DND-41 (cell line): ENCODE results near the gene ZC3H7A.

ENCODE experiments used
- ATAC-seq: fragments of 200-7000 bp; cut with Tn5 transposase; 3 replicates; pipeline ENCODE4 v1.9.1; 2021; ENCODE audit warnings: low read depth; ENCODE audit not compliant: insufficient read depth
- DNase-seq: peaks from one replicate; pipeline ENCODE4 v3.0.0-alpha.2; 2020
- H2AFZ ChIP-seq: 2 replicates; pipeline ENCODE4 v1.6.0; 2012; ENCODE audit warnings: low read depth, low read length
- H3K27ac ChIP-seq: 2 replicates; pipeline ENCODE4 v1.5.1; 2012; ENCODE audit warnings: low read length, inconsistent platforms
- H3K27me3 ChIP-seq: fragments of 200-600 bp; sonication (generic); 2 replicates; pipeline ENCODE4 v1.6.0; 2012; ENCODE audit warnings: low read length, mild to moderate bottlenecking, inconsistent platforms; ENCODE audit not compliant: insufficient read depth, poor library complexity
- H3K36me3 ChIP-seq: 2 replicates; pipeline ENCODE4 v1.5.1; 2012; ENCODE audit warnings: low read length, inconsistent platforms; ENCODE audit not compliant: insufficient read depth
- H3K4me1 ChIP-seq: 2 replicates; pipeline ENCODE4 v1.5.1; 2012; ENCODE audit warnings: mild to moderate bottlenecking, low read length; ENCODE audit not compliant: insufficient read depth
- H3K4me2 ChIP-seq: 2 replicates; pipeline ENCODE4 v1.6.0; 2012; ENCODE audit warnings: mild to moderate bottlenecking, moderate library complexity, low read length, inconsistent platforms; ENCODE audit not compliant: insufficient read depth
- H3K4me3 ChIP-seq, 2 experiments: fragments of 200-600 bp in 1 of 2; shearing (Covaris generic) in 1 of 2; 2 replicates each; pipeline ENCODE4 v1.5.1; 2012 to 2016; ENCODE audit warnings: inconsistent platforms in 2 of 2, low read length in 2 of 2, mild to moderate bottlenecking in 2 of 2, low read depth in 1 of 2, moderate library complexity in 1 of 2
- H3K79me2 ChIP-seq: 2 replicates; pipeline ENCODE4 v1.6.0; 2012; ENCODE audit warnings: low read length, inconsistent platforms; ENCODE audit not compliant: insufficient read depth
- H3K9ac ChIP-seq: 2 replicates; pipeline ENCODE4 v1.6.0; 2012; ENCODE audit warnings: low read depth, mild to moderate bottlenecking, inconsistent platforms, low read length, moderate library complexity
- H3K9me3 ChIP-seq: 2 replicates; pipeline ENCODE4 v1.5.1; 2012; ENCODE audit warnings: low read length, moderate library complexity, mild to moderate bottlenecking, inconsistent platforms; ENCODE audit not compliant: insufficient read depth, severe bottlenecking
- H4K20me1 ChIP-seq: 2 replicates; pipeline ENCODE4 v1.6.0; 2012; ENCODE audit warnings: low read length; ENCODE audit not compliant: insufficient read depth
- EZH2 ChIP-seq: IDR thresholded peaks from 3 replicates; pipeline ENCODE4 v1.6.1; 2012; ENCODE audit warnings: borderline replicate concordance, low read depth, mild to moderate bottlenecking, moderate library complexity, low read length, inconsistent platforms; ENCODE audit not compliant: severe bottlenecking
- TF ChIP-seq, protein P1 (sequence below): IDR thresholded peaks from 2 replicates; pipeline ENCODE4 v1.5.1; 2012; ENCODE audit warnings: borderline replicate concordance, low read length, moderate library complexity, mild to moderate bottlenecking; ENCODE audit not compliant: poor library complexity, severe bottlenecking; ENCODE audit errors: extremely low read depth

Gene ZC3H7A

DNA sequence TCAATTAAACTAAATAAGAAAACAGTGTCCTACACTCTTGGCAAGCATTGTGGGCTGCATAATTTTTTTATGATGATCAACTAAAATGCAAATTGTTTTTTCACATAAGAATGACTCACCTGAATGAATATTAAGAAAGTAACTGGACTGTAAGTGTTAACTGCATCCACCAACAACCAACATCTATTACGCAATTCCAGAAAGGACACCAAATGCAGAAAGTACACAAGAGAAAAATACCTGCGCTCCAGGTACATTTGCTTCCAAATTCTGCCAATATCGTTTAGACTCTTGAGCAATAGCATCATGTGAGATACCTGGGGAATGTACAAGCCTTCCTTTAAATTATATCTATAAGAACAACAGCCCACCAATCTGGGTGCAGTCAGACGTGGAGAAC is 34.6 kb downstream of the ZC3H7A start:
- ATAC-seq = no peak
- Histone ChIP-seq H3K4me3 (no peak overlapping the region), H3K9ac (no peak overlapping the region), H3K36me3 (peaks cover 94% of the 10 kb centered on the region), H3K27ac (no peak overlapping the region), H3K9me3 (no peaks in the 10 kb centered on the region), H3K27me3 (no peaks in the 10 kb centered on the region), H3K4me2 (no peak overlapping the region), H4K20me1 (no peaks in the 10 kb centered on the region), H3K4me1 (no peaks in the 10 kb centered on the region), H2AFZ (no peak overlapping the region), H3K79me2 (no peaks in the 10 kb centered on the region)
- no peak for DNase-seq
- TF ChIP-seq, protein P1, sequence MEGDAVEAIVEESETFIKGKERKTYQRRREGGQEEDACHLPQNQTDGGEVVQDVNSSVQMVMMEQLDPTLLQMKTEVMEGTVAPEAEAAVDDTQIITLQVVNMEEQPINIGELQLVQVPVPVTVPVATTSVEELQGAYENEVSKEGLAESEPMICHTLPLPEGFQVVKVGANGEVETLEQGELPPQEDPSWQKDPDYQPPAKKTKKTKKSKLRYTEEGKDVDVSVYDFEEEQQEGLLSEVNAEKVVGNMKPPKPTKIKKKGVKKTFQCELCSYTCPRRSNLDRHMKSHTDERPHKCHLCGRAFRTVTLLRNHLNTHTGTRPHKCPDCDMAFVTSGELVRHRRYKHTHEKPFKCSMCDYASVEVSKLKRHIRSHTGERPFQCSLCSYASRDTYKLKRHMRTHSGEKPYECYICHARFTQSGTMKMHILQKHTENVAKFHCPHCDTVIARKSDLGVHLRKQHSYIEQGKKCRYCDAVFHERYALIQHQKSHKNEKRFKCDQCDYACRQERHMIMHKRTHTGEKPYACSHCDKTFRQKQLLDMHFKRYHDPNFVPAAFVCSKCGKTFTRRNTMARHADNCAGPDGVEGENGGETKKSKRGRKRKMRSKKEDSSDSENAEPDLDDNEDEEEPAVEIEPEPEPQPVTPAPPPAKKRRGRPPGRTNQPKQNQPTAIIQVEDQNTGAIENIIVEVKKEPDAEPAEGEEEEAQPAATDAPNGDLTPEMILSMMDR = no peak
- no peak for TF ChIP-seq EZH2

DNA sequence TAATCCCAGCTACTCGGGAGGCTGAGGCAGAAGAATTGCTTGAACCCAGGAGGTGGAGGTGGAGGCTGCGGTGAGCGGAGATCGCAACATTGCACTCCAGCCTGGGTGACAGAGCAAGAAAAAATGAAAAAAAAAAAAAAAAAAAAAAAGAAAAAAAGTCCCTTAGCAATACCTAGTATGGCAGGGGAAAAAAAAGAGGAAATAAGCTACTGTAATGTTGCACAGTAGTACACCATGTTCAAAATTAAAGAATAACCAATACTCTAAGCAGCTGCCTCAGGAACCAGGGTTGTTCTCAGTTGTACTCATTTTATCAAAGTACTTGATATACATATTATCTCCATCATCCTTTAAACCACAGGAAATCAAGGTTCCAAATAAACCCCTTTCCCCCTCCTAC is 37.1 kb downstream of the ZC3H7A start:
- Histone ChIP-seq H4K20me1 (no peaks in the 10 kb centered on the region), H3K27me3 (no peaks in the 10 kb centered on the region), H3K4me2 (no peak overlapping the region), H3K9me3 (no peaks in the 10 kb centered on the region), H3K27ac (no peak overlapping the region), H3K4me3 (no peak overlapping the region), H3K79me2 (no peaks in the 10 kb centered on the region), H2AFZ (no peak overlapping the region), H3K4me1 (no peaks in the 10 kb centered on the region), H3K9ac (no peak overlapping the region), H3K36me3 (peaks cover 93% of the 10 kb centered on the region)
- TF ChIP-seq EZH2 = no peak
- TF ChIP-seq, protein P1 = no peak
- DNase-seq = no peak
- ATAC-seq = no peak

DNA sequence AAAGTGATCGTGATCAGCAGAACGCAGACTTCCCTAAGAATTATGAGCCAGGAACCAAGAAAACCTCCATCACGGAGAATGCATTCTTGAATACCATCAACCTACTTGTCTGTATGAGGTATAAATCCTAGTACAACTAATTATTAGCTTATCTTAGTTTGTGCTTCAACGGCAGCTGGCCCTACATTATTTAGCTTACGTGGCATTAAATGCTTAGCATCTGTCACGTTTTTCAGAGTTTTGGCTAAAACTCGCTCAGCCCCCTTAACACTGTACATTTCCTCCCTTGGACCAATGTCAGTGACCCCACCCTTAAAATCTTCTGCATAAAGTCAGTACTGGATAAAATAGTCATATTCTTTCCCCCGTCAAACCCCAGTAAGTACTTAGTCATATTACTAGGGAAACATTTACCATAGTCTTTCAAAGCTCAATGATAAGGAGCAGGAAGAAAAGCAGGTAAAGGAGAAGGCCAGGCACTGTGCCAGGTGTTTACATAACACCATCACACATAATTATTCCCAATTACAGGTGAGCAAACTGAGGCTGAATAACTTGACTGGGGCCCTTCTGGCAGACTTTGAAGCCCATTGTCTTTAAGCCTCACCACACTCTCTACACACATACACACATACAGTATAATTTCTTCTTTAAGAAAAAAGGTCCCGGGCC is 37.8 kb downstream of the ZC3H7A start:
- Histone ChIP-seq H3K9me3 (no peaks in the 10 kb centered on the region), H3K36me3 (peaks cover 92% of the 10 kb centered on the region), H3K79me2 (no peaks in the 10 kb centered on the region), H3K27me3 (no peaks in the 10 kb centered on the region), H3K9ac (no peak overlapping the region), H4K20me1 (no peaks in the 10 kb centered on the region), H3K27ac (no peak overlapping the region), H3K4me3 (no peak overlapping the region), H3K4me2 (no peak overlapping the region), H2AFZ (no peak overlapping the region), H3K4me1 (no peaks in the 10 kb centered on the region)
- TF ChIP-seq, protein P1 = no peak
- TF ChIP-seq EZH2 = no peak
- DNase-seq (no peak), ATAC-seq (no peak)
